Ascending aorta (tissue), 2 donors: Measurements from ENCODE around the gene ITGA5. TPM values are rescaled to one million over a fixed set of nuclear protein-coding genes. Genes with fewer than 3 reads are reported as not detected.
A peak's percentile ranks its signal among the peaks of the same experiment; 100 is the strongest.

Source experiments
- DNase-seq, 2 donors: peaks; one replicate each; pipeline ENCODE4 v3.0.0-alpha.2; 2019; ENCODE audit warnings: low spot score in 2 of 2
- H3K27ac ChIP-seq, 2 donors: fragments of 200-600 bp; sonication (generic); one replicate each; pipeline ENCODE4 v1.5.1; 2016 to 2017; ENCODE audit warnings: mild to moderate bottlenecking in 1 of 2
- H3K27me3 ChIP-seq: fragments of 200-600 bp; sonication (generic); one replicate; pipeline ENCODE4 v1.5.1; 2017
- H3K36me3 ChIP-seq, 2 donors: fragments of 200-600 bp; sonication (generic); one replicate each; pipeline ENCODE4 v1.5.1; 2016
- H3K4me1 ChIP-seq, 2 donors: fragments of 200-600 bp; sonication (generic); one replicate each; pipeline ENCODE4 v1.5.1; 2016 to 2017; ENCODE audit warnings: mild to moderate bottlenecking in 1 of 2
- H3K4me3 ChIP-seq, 2 donors: fragments of 200-600 bp; sonication (generic); one replicate each; pipeline ENCODE4 v1.5.1; 2016 to 2017; ENCODE audit warnings: mild to moderate bottlenecking in 1 of 2
- H3K9me3 ChIP-seq, 2 donors: fragments of 200-600 bp; sonication (generic); one replicate each; pipeline ENCODE4 v1.5.1; 2016
- intact Hi-C: fragments of 100-400 bp; cut with DNase I; formaldehyde crosslinking; loops from one replicate; pipeline ENCODE4 v1.15.1; 2023
- total RNA-seq: library from RNA; depleted of rRNA; stranded (reverse); fragments of >200 nt; gene quantifications from one replicate; pipeline ENCODE4 v1.1.0, GENCODE V29; 2016
- TF ChIP-seq, protein P1 (sequence below), 3 experiments: fragments of 200-600 bp in 2 of 3; fragments of 450-650 bp in 1 of 3; sonication (generic) in 2 of 3; IDR thresholded peaks; one replicate each; pipeline ENCODE4 v1.5.1; 2016 to 2019; ENCODE audit warnings: antibody characterized with exemption in 3 of 3, mild to moderate bottlenecking in 1 of 3, moderate library complexity in 1 of 3

ITGA5 gene
- total RNA-seq, 1 donor from 2014 or later = 973 TPM

DNA sequence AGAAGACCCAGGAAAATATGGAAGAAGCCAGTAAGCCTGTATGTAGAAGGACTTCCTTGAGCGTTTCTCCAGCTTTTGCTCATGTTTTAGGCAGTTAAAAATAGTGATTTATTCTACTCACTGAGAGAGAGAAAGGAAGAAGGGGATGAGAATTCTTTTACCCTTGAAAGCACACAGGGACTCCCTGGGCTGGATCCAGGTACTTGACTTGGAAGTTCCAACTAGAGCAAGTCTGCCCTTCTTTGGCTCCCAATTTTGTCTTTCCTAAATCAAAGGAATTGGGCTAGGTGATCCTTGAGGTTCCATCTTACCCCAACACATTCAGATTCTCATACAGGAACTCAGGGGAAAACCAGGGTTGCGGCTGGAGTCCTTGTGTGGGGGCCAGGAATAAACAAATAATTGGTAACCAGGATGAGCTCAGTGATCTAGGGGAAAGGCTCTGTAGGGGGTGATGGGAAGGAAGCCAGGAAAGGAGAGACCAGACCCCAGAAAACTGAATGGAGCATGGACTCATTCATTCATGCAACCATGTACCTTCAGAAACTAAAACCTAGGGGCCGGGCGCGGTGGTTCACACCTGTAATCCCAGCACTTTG, 11.5 kb upstream of the ITGA5 start:
- Histone ChIP-seq H3K27me3 (no peaks in the 10 kb centered on the region), H3K36me3 (no peaks in the 10 kb centered on the region), H3K9me3 (no peaks in the 10 kb centered on the region), H3K4me1 (peaks cover 25 to 63% of the 10 kb centered on the region in 2 donors), H3K27ac (peak overlapping the region; percentile 97), H3K4me3 (no peak overlapping the region)
- TF ChIP-seq, protein P1, sequence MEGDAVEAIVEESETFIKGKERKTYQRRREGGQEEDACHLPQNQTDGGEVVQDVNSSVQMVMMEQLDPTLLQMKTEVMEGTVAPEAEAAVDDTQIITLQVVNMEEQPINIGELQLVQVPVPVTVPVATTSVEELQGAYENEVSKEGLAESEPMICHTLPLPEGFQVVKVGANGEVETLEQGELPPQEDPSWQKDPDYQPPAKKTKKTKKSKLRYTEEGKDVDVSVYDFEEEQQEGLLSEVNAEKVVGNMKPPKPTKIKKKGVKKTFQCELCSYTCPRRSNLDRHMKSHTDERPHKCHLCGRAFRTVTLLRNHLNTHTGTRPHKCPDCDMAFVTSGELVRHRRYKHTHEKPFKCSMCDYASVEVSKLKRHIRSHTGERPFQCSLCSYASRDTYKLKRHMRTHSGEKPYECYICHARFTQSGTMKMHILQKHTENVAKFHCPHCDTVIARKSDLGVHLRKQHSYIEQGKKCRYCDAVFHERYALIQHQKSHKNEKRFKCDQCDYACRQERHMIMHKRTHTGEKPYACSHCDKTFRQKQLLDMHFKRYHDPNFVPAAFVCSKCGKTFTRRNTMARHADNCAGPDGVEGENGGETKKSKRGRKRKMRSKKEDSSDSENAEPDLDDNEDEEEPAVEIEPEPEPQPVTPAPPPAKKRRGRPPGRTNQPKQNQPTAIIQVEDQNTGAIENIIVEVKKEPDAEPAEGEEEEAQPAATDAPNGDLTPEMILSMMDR (IDR thresholded peaks at IDR 0.05) = no peak
- no peak for DNase-seq
- intact Hi-C loops = loop anchor here (10.0 kb wide), 1 partner anchor 1414 kb away; the partner anchor contains the start of gene MMP19

DNA sequence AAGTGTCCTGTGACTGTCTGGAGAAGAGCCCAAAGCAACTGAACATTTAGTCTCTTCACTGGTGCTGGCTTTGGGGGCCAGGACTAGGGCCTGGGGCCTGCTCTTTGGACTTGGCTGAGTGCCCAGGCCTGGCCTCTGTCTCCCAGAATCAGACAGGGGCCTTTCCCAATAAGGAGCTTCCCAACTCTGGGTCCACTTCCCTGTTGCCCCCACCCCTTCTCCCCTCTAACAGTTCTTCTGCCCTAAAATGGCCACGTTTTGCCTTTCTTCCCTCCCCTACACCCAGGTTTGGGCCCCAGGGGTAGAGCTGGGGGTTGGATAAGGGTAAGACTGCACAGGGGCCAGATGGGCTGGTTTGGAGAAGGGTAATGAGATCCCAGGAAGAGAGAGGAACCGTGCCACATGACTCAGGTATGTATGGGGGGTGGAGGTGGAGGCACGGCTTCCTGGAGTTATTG, 10.0 kb upstream of the ITGA5 start:
- Histone ChIP-seq H3K27ac (peak overlapping the region; percentile 97), H3K27me3 (no peaks in the 10 kb centered on the region), H3K9me3 (no peaks in the 10 kb centered on the region), H3K4me3 (peak overlapping the region in 1 of 2 donors; percentile 44), H3K4me1 (peaks cover 25 to 75% of the 10 kb centered on the region in 2 donors), H3K36me3 (no peaks in the 10 kb centered on the region)
- intact Hi-C loops = loop anchor here (10.0 kb wide), 1 partner anchor 1296 kb away; the partner anchor contains the start of genes CD63 and RDH5
- no peak for DNase-seq
- TF ChIP-seq, protein P1 (IDR thresholded peaks at IDR 0.05) = no peak

GRCh38 chr12:54428050-54429013, 9.3 kb upstream of the ITGA5 start:
- TF ChIP-seq, protein P1 (IDR thresholded peaks at IDR 0.05) = no peak
- Histone ChIP-seq H3K9me3 (no peaks in the 10 kb centered on the region), H3K27ac (peak overlapping the region; percentile 97), H3K36me3 (no peaks in the 10 kb centered on the region), H3K27me3 (no peaks in the 10 kb centered on the region), H3K4me3 (peak overlapping the region in 1 of 2 donors; percentile 41), H3K4me1 (peaks cover 25 to 81% of the 10 kb centered on the region in 2 donors)
- intact Hi-C loops = loop anchor here (1.0 to 10.0 kb wide), 2 partner anchors 8 to 1296 kb away; partner anchors contain the start of genes CD63 and RDH5
- peak; percentile 79 to 96 for DNase-seq

DNA sequence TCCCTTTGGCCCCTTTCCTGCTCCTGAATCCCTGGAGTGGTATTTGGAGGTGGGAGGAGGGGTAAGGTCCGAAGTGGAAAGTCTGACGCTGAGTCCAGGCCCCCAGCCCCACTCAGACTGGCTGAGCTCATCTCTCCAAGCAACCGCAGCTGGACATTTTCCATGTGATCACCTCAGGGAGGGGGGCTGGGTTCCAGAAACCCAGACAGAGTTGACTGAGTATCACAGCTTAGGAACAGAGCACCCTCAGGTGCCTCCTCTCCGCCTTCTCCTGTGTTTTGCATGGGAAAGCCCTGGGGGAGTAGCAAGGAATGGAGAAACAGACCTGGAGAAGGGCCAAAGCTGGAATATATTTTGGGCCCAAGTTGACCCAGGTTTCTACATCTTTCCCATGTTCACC, 8.0 kb upstream of the ITGA5 start:
- no peak overlapping the region for H3K4me3 ChIP-seq
- intact Hi-C loops = loop anchor here (10.0 kb wide), 1 partner anchor 1298 kb away; the partner anchor contains the start of genes CD63 and RDH5
- H3K36me3 ChIP-seq = no peaks in the 10 kb centered on the region
- H3K4me1 ChIP-seq = peaks cover 25 to 84% of the 10 kb centered on the region in 2 donors
- peak overlapping the region; percentile 97 for H3K27ac ChIP-seq
- TF ChIP-seq, protein P1 (IDR thresholded peaks at IDR 0.05) = no peak
- H3K27me3 ChIP-seq = no peaks in the 10 kb centered on the region
- no peaks in the 10 kb centered on the region for H3K9me3 ChIP-seq
- DNase-seq = peak in 1 of 2 donors; percentile 65

GRCh38 chr12:54426690-54427089, 7.6 kb upstream of the ITGA5 start:
- intact Hi-C loops = loop anchor here (10.0 kb wide), 1 partner anchor 1298 kb away; the partner anchor contains the start of genes CD63 and RDH5
- Histone ChIP-seq H3K36me3 (no peaks in the 10 kb centered on the region), H3K4me1 (peaks cover 25 to 84% of the 10 kb centered on the region in 2 donors), H3K9me3 (no peaks in the 10 kb centered on the region), H3K27me3 (no peaks in the 10 kb centered on the region), H3K27ac (peak overlapping the region; percentile 97), H3K4me3 (no peak overlapping the region)
- TF ChIP-seq, protein P1 (IDR thresholded peaks at IDR 0.05) = no peak
- DNase-seq = no peak
